Body of pancreas (tissue), 4 donors: ENCODE results near the gene XPR1. TPM values are rescaled to one million over a fixed set of nuclear protein-coding genes. Genes with fewer than 3 reads are reported as not detected.

Source experiments
- ATAC-seq: fragments of 150-250 bp; one replicate; pipeline ENCODE4 v1.9.1; 2016
- DNase-seq, 4 donors: peaks; one replicate each; pipeline ENCODE4 v3.0.0-alpha.2; 2019
- H3K27ac ChIP-seq, 4 donors: fragments of 200-600 bp; sonication (generic); 1 replicate in 3 of 4; 2 replicates in 1 of 4; pipeline versions ENCODE4 v1.5.1 to v1.6.1; 2016 to 2019; ENCODE audit warnings: mild to moderate bottlenecking in 1 of 4, mixed read lengths in 1 of 4, moderate library complexity in 1 of 4
- H3K27me3 ChIP-seq, 2 donors: fragments of 200-600 bp; sonication (generic); one replicate each; pipeline ENCODE4 v1.6.0; 2016; ENCODE audit warnings: mild to moderate bottlenecking in 1 of 2
- H3K36me3 ChIP-seq, 2 donors: fragments of 200-600 bp; sonication (generic); replicated peaks in 1 of 2; 2 replicates each; pipeline ENCODE4 v1.5.1; 2016; ENCODE audit warnings: low read depth in 2 of 2; ENCODE audit not compliant: insufficient read depth in 1 of 2
- H3K4me1 ChIP-seq: fragments of 200-600 bp; sonication (generic); one replicate; pipeline ENCODE4 v1.6.0; 2016
- H3K4me3 ChIP-seq, 2 donors: fragments of 200-600 bp; sonication (generic); 1 replicate in 1 of 2; 2 replicates in 1 of 2; pipeline ENCODE4 v1.5.1; 2016 to 2019
- H3K9me3 ChIP-seq, 3 donors: fragments of 200-600 bp; sonication (generic); 1 replicate in 2 of 3; 2 replicates in 1 of 3; pipeline ENCODE4 v1.5.1; 2016
- POLR2A ChIP-seq, 3 donors: fragments of 450-650 bp; IDR thresholded peaks; one replicate each; pipeline ENCODE4 v1.6.1; 2016; ENCODE audit warnings: antibody characterized with exemption in 3 of 3, mild to moderate bottlenecking in 2 of 3
- WGBS, 2 donors: methylation state at CpG; one replicate each; pipeline ENCODE4 v1.1.5; 2017; 5-methylcytosine and 5-hydroxymethylcytosine counted together
- intact Hi-C: fragments of 100-400 bp; cut with DNase I; formaldehyde crosslinking; loops from one replicate; pipeline ENCODE4 v1.15.1; 2023
- total RNA-seq, 2 donors: library from RNA; depleted of rRNA; stranded (reverse); fragments of >200 nt; gene quantifications; one replicate each; pipeline ENCODE4 v1.1.0, GENCODE V29; 2016
- TF ChIP-seq, protein P1 (sequence below), 7 experiments: fragments of 450-650 bp in 4 of 7; fragments of 200-600 bp in 3 of 7; sonication (generic) in 3 of 7; IDR thresholded peaks; one replicate each; pipeline ENCODE4 v1.5.1; 2016 to 2019; ENCODE audit warnings: antibody characterized with exemption in 7 of 7

Gene XPR1
- total RNA-seq, 2 donors from 2014 or later: 11.5 to 13.0 TPM

DNA sequence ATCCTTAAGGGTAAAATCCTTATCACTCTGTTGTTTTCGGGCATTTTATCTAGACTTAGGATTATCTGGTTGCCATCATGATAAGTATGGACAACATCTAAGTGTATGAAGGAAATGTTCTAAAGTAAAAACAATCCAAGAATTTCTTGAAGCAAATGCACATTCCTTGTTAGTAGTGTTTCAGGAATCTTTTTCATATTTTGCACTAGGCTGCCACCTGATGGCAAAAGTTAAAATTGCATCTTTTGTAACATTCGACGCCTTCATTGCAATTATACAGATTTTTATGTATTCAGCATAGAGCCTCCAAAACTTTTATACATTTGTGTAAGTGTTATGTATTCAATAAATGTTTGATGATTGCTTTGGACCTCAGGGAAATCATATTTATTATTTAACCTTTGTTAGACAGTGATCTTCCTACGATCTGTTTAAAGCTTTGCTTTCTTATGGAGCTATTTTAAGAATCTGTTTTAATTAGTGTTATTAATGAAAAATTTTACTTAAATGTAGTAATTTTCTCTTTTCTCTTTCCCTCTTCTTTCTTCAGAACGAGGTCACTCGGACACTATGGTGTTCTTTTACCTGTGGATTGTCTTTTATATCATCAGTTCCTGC is 231.4 kb downstream of the XPR1 start:
- intact Hi-C loops: loop anchor here (10.0 kb wide), 1 partner anchor 228 kb away; the partner anchor contains the start of gene XPR1
- no peaks in the 10 kb centered on the region for H3K9me3 ChIP-seq
- WGBS, 2 donors: 19 to 23% methylated on average over 6 of the region's 6 CpGs

DNA sequence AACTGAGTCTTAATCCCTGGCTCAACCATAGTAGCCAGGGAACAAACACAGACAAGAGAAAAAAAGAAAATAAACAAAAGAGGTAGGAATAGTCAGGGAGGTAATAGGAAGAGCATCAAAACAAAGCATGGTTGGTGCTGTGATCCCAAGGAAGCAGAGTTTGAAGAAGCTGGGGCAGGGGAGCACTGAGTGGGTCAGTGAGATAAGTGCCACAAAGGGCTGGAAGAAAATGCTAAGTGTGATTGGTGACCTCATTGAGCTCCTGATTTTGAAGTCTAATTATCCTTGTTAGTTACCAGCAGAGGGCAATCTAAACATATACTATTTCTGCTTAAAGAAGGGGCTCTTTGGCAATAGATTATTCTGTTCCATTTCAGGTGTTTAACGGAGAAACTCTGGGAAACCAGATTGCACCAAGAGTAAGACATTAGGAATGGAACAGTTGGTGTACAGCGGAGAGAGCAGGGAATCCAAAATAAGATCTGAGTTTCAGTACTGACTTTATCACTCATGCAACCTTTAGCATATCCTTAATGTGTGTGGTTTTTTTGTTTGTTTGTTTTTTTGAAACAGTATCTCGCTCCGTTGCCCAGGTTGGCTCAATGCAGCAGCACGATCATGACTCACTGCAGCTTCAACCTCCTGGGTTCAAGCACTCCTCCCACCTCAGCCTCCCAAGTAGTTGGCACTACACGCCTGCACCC is 250.1 kb downstream of the XPR1 start:
- Histone ChIP-seq H3K9me3 (no peaks in the 10 kb centered on the region), H3K27ac (no peak overlapping the region), H3K36me3 (peaks cover 0 to 8% of the 10 kb centered on the region in 2 donors), H3K4me3 (no peak overlapping the region), H3K4me1 (no peaks in the 10 kb centered on the region), H3K27me3 (no peaks in the 10 kb centered on the region)
- TF ChIP-seq, protein P1, sequence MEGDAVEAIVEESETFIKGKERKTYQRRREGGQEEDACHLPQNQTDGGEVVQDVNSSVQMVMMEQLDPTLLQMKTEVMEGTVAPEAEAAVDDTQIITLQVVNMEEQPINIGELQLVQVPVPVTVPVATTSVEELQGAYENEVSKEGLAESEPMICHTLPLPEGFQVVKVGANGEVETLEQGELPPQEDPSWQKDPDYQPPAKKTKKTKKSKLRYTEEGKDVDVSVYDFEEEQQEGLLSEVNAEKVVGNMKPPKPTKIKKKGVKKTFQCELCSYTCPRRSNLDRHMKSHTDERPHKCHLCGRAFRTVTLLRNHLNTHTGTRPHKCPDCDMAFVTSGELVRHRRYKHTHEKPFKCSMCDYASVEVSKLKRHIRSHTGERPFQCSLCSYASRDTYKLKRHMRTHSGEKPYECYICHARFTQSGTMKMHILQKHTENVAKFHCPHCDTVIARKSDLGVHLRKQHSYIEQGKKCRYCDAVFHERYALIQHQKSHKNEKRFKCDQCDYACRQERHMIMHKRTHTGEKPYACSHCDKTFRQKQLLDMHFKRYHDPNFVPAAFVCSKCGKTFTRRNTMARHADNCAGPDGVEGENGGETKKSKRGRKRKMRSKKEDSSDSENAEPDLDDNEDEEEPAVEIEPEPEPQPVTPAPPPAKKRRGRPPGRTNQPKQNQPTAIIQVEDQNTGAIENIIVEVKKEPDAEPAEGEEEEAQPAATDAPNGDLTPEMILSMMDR (IDR thresholded peaks at IDR 0.05): peak in 6 of 7 experiments; percentile 10 to 63 (median 45)
- TF ChIP-seq POLR2A (IDR thresholded peaks at IDR 0.05): no peak
- intact Hi-C loops: no loop called here
- ATAC-seq (peak; percentile 53), DNase-seq (no peak)
- WGBS, 2 donors: 63 to 69% methylated on average over 6 of the region's 6 CpGs

More for the DNA sequence above, 231.4 kb downstream of the XPR1 start:
- DNase-seq: peak; percentile 24 to 45 (median 37)
- peak overlapping the region in 2 of 4 donors; percentile 53 to 56 for H3K27ac ChIP-seq
- peaks cover 19% of the 10 kb centered on the region for H3K4me1 ChIP-seq
- peak; percentile 69 for ATAC-seq
- no peaks in the 10 kb centered on the region for H3K36me3 ChIP-seq
- TF ChIP-seq, protein P1 (IDR thresholded peaks at IDR 0.05): peak; percentile 22 to 86 (median 77)
- no peak for TF ChIP-seq POLR2A (IDR thresholded peaks at IDR 0.05)
- no peak overlapping the region for H3K4me3 ChIP-seq
- H3K27me3 ChIP-seq: no peaks in the 10 kb centered on the region

DNA sequence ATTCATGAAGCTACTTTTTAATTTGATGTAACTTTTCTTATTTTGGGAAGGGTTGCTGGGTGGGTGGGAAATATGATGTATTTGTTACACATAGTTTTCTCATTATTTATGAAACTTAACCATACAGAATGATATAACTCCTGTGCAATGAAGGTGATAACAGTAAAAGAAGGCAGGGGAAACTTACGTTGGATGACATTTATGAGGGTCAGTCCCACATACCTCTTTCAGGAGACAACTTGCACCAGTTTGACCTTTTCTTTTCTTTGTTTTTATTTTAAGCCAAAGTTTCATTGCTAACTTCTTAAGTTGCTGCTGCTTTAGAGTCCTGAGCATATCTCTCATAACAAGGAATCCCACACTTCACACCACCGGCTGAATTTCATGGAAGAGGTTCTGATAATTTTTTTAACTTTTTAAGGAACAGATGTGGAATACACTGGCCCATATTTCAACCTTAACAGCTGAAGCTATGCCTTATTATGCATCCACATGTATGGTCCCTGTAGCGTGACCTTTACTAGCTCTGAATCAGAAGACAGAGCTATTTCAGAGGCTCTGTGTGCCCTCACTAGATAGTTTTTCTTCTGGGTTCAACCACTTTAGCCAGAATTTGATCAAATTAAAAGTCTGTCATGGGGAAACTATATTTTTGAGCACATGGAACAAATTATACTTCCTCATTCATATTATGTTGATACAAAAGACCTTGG is 252.9 kb downstream of the XPR1 start:
- no peak for TF ChIP-seq POLR2A (IDR thresholded peaks at IDR 0.05)
- TF ChIP-seq, protein P1 (IDR thresholded peaks at IDR 0.05): no peak
- Histone ChIP-seq H3K4me3 (no peak overlapping the region), H3K27me3 (no peaks in the 10 kb centered on the region), H3K27ac (no peak overlapping the region), H3K9me3 (no peaks in the 10 kb centered on the region), H3K36me3 (peaks cover 0 to 7% of the 10 kb centered on the region in 2 donors), H3K4me1 (no peaks in the 10 kb centered on the region)
- WGBS, 2 donors: 91 to 94% methylated on average over 3 of the region's 3 CpGs
- DNase-seq (no peak), ATAC-seq (no peak)
- intact Hi-C loops: no loop called here

DNA sequence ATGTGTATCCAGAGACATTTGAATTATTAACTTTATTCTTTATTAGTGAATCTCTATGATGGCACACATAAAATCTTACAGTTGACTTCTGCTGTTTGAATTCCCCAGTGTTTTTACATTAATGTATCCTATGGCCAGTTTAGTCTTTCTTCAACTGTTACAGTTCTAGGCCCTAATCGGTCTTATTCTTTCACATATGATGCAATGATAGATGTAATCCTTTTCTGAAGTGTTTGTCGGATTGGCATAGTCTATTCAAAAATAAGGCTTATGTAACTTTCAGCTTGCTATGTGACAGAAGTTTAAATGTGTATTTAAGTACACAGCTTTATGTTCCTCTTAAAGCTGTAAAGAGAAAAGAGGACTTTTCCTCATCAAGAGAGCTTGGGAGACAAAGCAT is 254.5 kb downstream of the XPR1 start:
- H3K9me3 ChIP-seq: no peaks in the 10 kb centered on the region
- ATAC-seq: no peak
- peaks cover 0 to 7% of the 10 kb centered on the region in 2 donors for H3K36me3 ChIP-seq
- no peaks in the 10 kb centered on the region for H3K27me3 ChIP-seq
- TF ChIP-seq POLR2A (IDR thresholded peaks at IDR 0.05): no peak
- TF ChIP-seq, protein P1 (IDR thresholded peaks at IDR 0.05): no peak
- intact Hi-C loops: no loop called here
- H3K4me1 ChIP-seq: no peaks in the 10 kb centered on the region
- no peak for DNase-seq
- no peak overlapping the region for H3K27ac ChIP-seq
- WGBS, 2 donors: 81 to 97% methylated on average over 2 of the region's 2 CpGs
- no peak overlapping the region for H3K4me3 ChIP-seq
